Astrocyte of the spinal cord (primary cell): ENCODE measurements around the gene ZSCAN26.
"Not testable (repeated sequence)": the region's sequence is repeated elsewhere in the genome, so short reads cannot be mapped to it uniquely, and the experiment has no call there.

Source experiments
- DNase-seq: peaks from one replicate; pipeline ENCODE4 v3.0.0; 2011; ENCODE audit warnings: low read depth, low spot score
- H3K4me3 ChIP-seq: 2 replicates; pipeline ENCODE4 v1.5.1; 2011; ENCODE audit warnings: low read depth, mild to moderate bottlenecking, low read length, moderate library complexity
- CTCF ChIP-seq: IDR thresholded peaks from 2 replicates; pipeline ENCODE4 v1.5.1; 2012; ENCODE audit warnings: low read depth, mild to moderate bottlenecking, low read length, inconsistent platforms
- in situ Hi-C: cut with HindIII; loops from 2 replicates; pipeline ENCODE4 v1.10.0; 2017; ENCODE audit warnings: low sequenced_read_pairs

ZSCAN26 gene

GRCh38 chr6:28282926-28283325, 16.0 kb downstream of the ZSCAN26 start:
- no peak for TF ChIP-seq CTCF
- in situ Hi-C loops = no loop called here
- DNase-seq = peak; percentile 11
- H3K4me3 ChIP-seq = no peak overlapping the region

- no peak overlapping the region for H3K4me3 ChIP-seq
- in situ Hi-C loops = no loop called here
- DNase-seq = no peak
- no peak for TF ChIP-seq CTCF
Measured at GRCh38 chr6:28291573-28291972, 24.6 kb downstream of the ZSCAN26 start.

- TF ChIP-seq CTCF = no peak
- no peak overlapping the region for H3K4me3 ChIP-seq
- in situ Hi-C loops = no loop called here
- no peak for DNase-seq
Measured at GRCh38 chr6:28295326-28295725, 28.4 kb downstream of the ZSCAN26 start.

GRCh38 chr6:28296520-28297060, 29.6 kb downstream of the ZSCAN26 start:
- in situ Hi-C loops = no loop called here
- DNase-seq = no peak
- H3K4me3 ChIP-seq = no peak overlapping the region
- TF ChIP-seq CTCF = no peak

GRCh38 chr6:28303570-28303969, 36.6 kb downstream of the ZSCAN26 start:
- no peak overlapping the region for H3K4me3 ChIP-seq
- in situ Hi-C loops = no loop called here
- no peak for DNase-seq
- no peak for TF ChIP-seq CTCF

- H3K4me3 ChIP-seq, DNase-seq, in situ Hi-C loops: not testable (repeated sequence)
Measured at GRCh38 chr6:28306363-28306762, 39.4 kb downstream of the ZSCAN26 start.

GRCh38 chr6:28311139-28311823, 44.3 kb downstream of the ZSCAN26 start:
- in situ Hi-C loops = no loop called here
- no peak for TF ChIP-seq CTCF
- DNase-seq = no peak
- H3K4me3 ChIP-seq = no peak overlapping the region
